RWPE1 (cell line): Measurements from ENCODE around the gene PCDHA6.

Source experiments
- CTCF ChIA-PET: fragments of 350-600 bp; sonication (Branson Sonifier 250); formaldehyde crosslinking; extraction: SDS; loops from one replicate; lab custom pipeline; 2021; lab: Yijun Ruan, JAX
- POLR2A ChIA-PET: fragments of 400-600 bp; formaldehyde crosslinking; extraction: SDS; loops from one replicate; lab custom pipeline; 2020; ENCODE audit warnings: antibody characterized with exemption; ENCODE audit not compliant: low non-redundant PET; lab: Yijun Ruan, JAX
- DNase-seq: peaks from one replicate; pipeline ENCODE4 v3.0.0; 2012; ENCODE audit warnings: low spot score
- H3K27ac ChIP-seq: fragments of 450-650 bp; 2 replicates; pipeline ENCODE4 v1.5.1; 2017
- TF ChIP-seq, protein P1 (sequence below): fragments of 450-650 bp; conservative IDR thresholded peaks from 2 replicates; pipeline ENCODE4 v1.5.1; 2017; ENCODE audit warnings: low read depth, mild to moderate bottlenecking

PCDHA6 gene

DNA sequence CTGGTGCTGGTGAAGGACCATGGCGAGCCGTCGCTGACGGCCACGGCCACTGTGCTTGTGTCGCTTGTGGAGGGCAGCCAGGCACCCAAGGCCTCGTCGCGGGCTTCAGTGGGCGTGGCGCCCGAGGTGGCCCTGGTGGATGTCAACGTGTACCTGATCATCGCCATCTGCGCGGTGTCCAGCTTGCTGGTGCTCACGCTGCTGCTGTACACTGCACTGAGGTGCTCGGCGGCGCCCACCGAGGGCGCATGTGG, 30.2 kb downstream of the PCDHA6 start:
- ChIA-PET POLR2A (no interaction called here), CTCF (no interaction called here)
- no peak overlapping the region for H3K27ac ChIP-seq
- DNase-seq: no peak
- TF ChIP-seq, protein P1, sequence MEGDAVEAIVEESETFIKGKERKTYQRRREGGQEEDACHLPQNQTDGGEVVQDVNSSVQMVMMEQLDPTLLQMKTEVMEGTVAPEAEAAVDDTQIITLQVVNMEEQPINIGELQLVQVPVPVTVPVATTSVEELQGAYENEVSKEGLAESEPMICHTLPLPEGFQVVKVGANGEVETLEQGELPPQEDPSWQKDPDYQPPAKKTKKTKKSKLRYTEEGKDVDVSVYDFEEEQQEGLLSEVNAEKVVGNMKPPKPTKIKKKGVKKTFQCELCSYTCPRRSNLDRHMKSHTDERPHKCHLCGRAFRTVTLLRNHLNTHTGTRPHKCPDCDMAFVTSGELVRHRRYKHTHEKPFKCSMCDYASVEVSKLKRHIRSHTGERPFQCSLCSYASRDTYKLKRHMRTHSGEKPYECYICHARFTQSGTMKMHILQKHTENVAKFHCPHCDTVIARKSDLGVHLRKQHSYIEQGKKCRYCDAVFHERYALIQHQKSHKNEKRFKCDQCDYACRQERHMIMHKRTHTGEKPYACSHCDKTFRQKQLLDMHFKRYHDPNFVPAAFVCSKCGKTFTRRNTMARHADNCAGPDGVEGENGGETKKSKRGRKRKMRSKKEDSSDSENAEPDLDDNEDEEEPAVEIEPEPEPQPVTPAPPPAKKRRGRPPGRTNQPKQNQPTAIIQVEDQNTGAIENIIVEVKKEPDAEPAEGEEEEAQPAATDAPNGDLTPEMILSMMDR: no peak

GRCh38 chr5:140862441-140863295, 34.9 kb downstream of the PCDHA6 start:
- CTCF ChIA-PET: interaction anchor here (2.5 to 7.2 kb wide), 2 partner anchors 22 to 178 kb away, joined by 10 to 123 read pairs; partner anchors contain the start of gene PCDHA8

DNA sequence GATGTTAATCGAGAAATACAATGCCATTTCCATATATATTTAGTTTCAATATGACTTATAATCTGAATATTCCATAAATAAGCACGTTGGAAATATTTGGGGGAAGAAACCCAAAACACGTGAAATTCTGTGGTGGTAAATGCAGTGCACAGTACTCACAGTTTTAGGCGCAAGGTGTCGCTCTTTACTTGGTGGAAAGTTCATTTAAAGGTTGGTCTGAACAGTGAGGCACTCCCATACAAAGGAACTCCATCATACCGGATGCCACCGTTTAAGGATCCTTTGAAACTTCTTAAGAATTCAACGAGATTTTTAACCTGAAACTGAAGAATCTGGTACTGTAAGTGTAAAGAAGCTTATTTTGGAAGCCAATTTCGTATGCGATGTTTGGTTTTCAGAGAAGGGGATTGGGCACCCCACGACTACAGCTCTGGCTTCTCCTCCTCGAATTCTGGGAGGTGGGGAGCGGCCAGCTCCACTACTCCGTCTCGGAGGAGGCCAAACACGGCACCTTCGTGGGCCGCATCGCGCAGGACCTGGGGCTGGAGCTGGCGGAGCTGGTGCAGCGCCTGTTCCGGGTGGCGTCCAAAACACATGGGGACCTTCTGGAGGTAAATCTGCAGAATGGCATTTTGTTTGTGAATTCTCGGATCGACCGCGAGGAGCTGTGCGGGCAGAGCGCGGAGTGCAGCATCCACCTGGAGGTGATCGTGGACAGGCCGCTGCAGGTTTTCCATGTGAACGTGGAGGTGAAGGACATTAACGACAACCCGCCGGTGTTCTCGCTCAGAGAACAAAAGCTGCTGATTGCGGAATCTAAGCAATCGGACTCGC, 41.2 kb downstream of the PCDHA6 start, which contains the start of gene PCDHA11:
TSS of gene PCDHA11 (plus strand) at position 237 of the 834 bp plus-strand sequence. CDS start at position 384, 147 bp downstream.
- ChIA-PET POLR2A (interaction anchor here (0.7 kb wide), 1 partner anchor 171 kb away, joined by 3 read pairs; no protein-coding TSS in a partner anchor), CTCF (interaction anchor here (0.6 to 2.6 kb wide), 18 partner anchors 10 to 1586 kb away, joined by 3 to 27 read pairs (median 4); partner anchors contain the start of genes PCDHA13, PCDHA8 and PCDHAC1)
- TF ChIP-seq, protein P1: peak; percentile 56
- DNase-seq: peak; percentile 40
- H3K27ac ChIP-seq: no peak within 1 kb of the TSS

More at GRCh38 chr5:140862441-140863295, 34.9 kb downstream of the PCDHA6 start:
- POLR2A ChIA-PET: no interaction called here
- no peak overlapping the region for H3K27ac ChIP-seq
- DNase-seq: no peak
- TF ChIP-seq, protein P1: no peak

- H3K27ac ChIP-seq: no peak overlapping the region
- POLR2A ChIA-PET: no interaction called here
- TF ChIP-seq, protein P1: peak; percentile 25; the same call in 1 of the 2 replicates
- DNase-seq: no peak
- CTCF ChIA-PET: interaction anchor here (0.6 to 2.6 kb wide), 13 partner anchors 10 to 1585 kb away, joined by 3 to 27 read pairs (median 4); partner anchors contain the start of genes PCDHA13, PCDHA8 and PCDHAC1
Measured at GRCh38 chr5:140869555-140869886, 41.8 kb downstream of the PCDHA6 start.

DNA sequence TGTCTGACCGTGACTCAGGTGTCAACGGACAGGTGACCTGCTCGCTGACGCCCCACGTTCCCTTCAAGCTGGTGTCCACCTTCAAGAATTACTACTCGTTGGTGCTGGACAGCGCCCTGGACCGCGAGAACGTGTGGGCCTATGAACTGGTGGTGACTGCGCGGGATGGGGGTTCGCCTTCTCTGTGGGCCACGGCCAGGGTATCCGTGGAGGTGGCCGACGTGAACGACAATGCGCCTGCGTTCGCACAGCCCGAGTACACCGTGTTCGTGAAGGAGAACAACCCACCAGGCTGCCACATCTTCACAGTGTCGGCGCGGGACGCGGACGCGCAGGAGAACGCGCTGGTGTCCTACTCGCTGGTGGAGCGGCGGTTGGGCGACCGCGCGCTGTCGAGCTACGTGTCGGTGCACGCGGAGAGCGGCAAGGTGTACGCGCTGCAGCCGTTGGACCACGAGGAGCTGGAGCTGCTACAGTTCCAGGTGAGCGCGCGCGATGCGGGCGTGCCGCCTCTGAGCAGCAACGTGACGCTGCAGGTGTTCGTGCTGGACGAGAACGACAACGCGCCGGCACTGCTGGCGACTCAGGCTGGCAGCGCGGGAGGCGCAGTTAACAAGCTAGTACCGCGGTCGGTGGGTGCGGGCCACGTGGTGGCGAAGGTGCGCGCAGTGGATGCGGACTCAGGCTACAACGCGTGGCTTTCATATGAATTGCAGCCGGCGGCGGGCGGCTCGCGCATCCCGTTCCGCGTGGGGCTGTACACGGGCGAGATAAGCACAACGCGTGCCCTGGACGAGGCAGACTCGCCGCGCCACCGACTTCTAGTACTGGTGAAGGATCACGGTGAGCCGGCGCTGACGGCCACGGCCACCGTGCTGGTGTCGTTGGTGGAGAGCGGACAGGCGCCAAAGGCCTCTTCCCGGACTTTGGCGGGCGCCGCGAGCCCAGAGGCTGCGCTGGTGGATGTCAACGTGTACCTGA, 42.8 kb downstream of the PCDHA6 start:
- POLR2A ChIA-PET: no interaction called here
- no peak for DNase-seq
- TF ChIP-seq, protein P1: no peak
- H3K27ac ChIP-seq: no peak overlapping the region
- CTCF ChIA-PET: interaction anchor here (1.2 to 1.9 kb wide), 2 partner anchors 9 to 29 kb away, joined by 4 to 19 read pairs; partner anchors contain the start of gene PCDHA8
